ENCODE data around the gene CDC34.

GRCh38 chr19:588093-588740 lies 56.7 kb downstream of the CDC34 start:
- peak; percentile 37 to 62 (median 39) for TF ChIP-seq CTCF (IDR thresholded peaks at IDR 0.05)
- TF ChIP-seq POLR2A (IDR thresholded peaks at IDR 0.05) = no peak
